Activated naive CD4-positive, alpha-beta T cell treated with Interleukin-2 at 50 U/mL for 16 hours (primary cell): ENCODE measurements around the gene SPINK1.
"Not testable (repeated sequence)": the region's sequence is repeated elsewhere in the genome, so short reads cannot be mapped to it uniquely, and the experiment has no call there.

Experiments used
- DNase-seq: peaks from one replicate; pipeline ENCODE4 v3.0.0-alpha.2; 2020

SPINK1 gene

DNA sequence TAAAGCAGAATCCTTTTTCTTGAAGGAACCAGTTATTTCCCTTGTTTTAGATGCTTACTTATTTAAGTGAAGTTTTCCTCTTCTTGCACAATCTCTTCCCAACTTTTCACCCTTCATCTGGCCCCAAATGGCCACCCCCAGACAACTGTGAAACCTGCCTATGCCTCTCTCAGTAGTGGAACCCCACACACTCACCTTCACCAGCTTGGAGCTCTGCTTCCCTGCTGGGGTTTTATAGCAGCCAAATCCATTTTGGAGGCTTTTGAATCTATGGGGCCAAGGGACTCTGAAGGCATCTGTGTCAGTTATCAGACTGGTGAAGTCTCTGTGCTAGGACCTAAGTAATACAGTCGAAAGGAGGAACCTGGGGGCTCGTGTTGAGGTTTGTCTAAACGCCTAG lies 22.9 kb upstream of the SPINK1 start:
- no peak for DNase-seq

DNA sequence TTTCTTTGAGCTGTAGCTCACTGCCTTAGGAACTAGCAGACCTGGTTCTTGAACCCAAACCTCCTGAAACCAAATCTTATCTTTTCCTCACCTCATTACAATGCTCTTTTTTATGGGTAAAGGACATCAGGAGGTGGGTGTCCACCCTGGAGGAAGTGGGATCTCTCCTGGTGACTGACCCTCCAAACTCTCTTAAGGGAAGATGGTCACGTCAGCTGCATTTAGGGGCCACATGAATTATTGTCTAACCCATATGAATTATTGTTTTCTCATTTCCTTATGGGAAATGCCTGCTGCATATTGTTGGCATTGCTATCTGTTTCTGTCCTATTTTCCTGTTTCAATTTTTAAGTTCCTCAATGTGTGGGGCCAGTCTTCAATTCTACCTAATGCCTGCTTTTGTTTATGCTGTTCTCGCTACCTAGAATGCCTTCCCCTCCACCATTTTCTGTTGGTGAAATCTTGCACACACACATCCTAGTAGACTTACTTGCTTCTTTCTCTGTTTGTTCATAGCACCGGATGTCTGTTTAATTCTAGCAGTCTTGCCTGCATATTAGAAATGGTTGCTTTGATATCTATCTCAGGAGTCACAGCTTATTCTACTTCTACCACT lies 22.0 kb upstream of the SPINK1 start:
- no peak for DNase-seq

DNA sequence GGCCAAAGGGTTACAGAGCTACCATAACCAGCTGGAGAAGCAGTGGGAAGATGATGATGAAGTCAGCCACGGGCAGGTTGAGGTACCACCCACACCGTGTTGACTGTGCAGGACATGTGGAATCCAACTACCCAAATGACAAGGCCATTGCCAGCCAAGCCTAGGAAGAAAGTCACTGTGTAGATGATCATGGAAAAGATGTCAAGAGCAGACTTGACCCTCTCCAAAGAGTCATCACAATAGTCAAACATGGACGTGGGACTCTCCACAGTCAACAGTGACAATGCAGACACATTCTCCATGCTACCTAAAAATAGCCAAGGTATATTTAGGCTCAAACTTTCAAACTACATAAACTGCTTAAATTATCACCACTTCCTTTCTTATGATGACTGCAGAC lies 20.9 kb upstream of the SPINK1 start:
- no peak for DNase-seq

DNA sequence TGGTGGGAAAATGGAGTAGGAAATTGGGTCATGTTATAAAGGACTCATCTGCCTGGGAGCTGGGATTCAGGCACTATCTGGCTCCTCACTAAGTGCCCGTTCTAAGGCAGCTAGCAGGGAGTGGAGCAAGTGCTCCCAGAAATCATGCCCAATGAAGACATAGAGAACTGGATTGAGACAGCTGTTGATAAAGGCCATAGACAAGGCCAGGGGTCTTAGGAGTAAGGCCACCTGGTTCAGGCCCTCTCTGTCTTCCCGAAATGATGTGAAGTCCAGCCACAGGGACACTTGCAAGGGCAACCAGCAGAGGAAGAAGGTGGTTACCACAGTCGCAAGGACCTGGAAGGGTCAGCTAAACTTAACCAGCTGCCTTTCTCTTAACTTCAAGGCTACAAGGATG lies 20.1 kb upstream of the SPINK1 start:
- DNase-seq, result no peak

DNA sequence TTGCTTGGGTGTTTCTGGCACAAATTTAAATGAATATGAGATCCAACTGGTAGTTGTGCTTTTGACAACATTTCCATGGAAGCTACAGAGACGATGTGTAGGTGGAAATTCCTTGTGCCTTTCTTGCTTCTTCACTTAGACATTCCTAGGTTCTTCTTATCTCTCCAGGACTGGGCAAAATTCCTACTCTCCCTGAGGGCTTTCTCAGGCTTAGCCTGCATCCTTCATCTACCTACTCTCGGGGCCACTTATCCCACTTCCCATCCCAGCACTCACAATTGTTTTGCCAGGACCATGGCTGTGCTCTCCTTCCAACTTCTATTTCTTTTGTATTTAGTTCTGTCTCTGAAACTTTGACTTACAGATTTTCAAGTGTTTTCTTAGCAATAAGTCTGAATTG lies 17.8 kb upstream of the SPINK1 start:
- no peak for DNase-seq

DNA sequence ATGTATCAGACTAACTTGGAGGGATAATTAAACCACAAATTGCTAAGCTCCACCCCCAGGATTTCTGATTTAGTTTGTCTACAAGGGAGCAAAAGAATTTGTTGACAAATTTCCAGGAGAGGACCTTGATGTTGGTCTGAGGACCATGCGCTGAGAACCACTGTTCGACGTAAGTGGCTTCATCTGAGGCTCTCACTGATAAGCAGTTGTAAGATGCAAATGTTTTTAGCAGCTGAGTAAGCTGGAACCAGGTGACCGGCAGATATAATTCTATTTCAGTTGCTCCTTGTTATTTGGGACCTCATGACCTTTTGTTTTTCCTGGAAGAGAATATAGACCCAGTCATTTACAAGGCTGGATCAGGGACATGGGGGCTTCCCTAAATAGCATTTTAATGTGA lies 14.1 kb upstream of the SPINK1 start:
- DNase-seq, result no peak

DNA sequence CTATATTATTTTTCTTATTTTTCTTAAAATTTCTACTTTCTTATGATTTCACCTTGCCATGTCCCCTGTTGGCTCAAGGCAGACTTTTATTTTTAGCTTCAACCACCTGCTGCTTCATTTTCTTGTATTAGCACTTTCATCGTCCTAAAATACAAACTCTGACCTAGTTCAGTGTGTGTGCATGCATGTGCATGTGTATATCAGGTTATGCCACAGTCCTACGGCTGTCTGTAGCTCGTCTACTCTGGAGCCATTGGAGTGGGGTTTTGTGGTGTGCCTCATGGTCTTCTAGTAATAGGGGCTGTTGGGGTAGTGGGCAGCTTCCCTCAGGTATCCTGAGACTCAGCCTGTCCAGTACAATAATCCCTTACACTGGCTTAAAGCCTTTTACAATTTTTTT lies 13.4 kb upstream of the SPINK1 start:
- DNase-seq, result no peak

DNA sequence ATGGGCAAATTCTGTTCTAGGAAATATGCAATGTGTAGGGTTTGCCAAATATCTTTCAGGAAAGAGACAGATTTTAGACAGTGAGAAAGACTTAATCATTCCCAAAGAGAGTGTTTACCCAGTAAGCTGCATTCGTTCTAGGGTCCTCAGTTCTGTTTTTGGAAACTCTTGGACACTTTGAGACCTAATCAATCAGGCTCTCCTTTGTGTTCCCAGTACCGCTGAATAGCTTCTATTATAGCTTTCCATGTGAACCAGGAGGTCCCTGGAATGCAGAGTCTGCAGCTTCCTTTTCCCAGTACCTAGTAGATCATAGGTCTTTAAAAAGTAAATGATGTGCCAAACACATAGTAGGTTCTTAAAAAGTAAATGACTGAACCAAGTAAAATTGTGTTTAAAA lies 11.4 kb upstream of the SPINK1 start:
- DNase-seq, result no peak

DNA sequence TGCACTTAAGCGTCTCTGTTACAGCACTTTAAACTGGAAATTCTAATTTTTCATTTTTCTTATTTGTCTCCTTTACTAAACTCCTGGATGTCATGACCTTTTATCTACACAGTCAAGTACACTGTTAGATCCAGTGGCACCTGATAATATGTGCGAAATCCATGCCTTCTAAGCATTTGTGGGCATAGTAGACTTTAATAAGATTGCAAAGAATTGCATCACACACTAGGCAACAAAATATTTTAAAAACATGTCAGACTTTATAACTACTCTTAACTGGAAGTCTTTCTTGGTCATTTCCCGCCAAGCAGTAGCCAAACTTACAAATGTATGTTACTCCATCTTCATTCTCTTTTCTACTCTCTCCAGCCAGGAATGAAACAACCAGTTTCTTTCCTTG lies 5.0 kb upstream of the SPINK1 start:
- no peak for DNase-seq

DNA sequence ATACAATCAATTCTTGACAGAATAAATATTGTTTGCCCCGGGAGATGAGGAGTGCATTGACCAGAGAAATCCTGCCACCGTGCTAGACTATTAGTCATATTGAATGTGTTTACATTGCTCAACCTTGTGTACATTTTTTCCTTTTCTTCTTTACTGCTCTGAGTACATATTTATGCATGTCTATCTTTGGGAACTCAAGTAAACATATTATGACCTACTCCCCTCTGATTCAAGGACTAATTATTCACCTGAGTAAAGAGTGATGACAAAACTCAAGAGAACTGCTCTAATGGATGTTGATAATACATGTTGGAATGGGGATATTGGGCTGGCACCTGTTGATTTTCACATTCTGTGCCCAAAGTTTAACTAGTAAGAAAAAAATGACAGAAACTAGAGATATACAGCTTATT lies 3.9 kb upstream of the SPINK1 start:
- no peak for DNase-seq

DNA sequence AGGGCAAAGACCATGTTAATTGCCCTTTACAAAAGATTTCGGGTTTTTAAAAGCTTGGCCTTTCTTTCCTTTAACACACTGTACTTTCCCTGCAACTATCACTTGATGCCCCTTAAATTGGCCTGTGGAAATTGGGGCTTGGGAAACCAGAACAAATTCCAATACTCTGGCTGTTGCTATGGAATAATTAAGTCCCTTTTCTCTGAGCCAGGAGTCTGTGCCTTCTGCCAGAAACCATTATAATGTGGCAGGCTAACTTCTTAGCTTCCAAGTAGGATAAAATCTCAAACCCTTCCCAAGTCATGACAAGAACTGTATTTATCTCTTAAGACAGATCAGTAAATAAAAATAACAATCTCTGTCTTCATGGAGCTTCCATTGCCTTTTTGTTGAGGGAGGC lies 1.1 kb upstream of the SPINK1 start:
- no peak for DNase-seq

DNA sequence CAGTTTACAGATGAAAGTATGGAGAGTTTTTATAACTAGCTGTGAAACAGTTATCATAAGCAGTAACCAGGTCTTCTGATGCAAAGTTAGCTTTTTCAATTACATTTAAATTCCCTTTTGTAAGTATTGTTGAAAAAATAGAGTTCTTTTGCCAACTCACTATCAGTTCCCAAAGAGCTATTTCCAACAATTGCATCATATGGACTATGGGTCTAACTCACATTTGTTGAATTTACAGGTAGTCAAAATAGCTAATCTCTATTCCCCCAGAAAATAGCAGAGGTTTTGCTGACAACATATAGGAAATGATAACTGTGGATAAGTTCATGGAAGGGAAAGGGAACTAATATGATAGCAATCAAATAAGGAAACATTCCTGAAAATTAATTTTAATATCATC lies 1.4 kb downstream of the SPINK1 start:
- no peak for DNase-seq

DNA sequence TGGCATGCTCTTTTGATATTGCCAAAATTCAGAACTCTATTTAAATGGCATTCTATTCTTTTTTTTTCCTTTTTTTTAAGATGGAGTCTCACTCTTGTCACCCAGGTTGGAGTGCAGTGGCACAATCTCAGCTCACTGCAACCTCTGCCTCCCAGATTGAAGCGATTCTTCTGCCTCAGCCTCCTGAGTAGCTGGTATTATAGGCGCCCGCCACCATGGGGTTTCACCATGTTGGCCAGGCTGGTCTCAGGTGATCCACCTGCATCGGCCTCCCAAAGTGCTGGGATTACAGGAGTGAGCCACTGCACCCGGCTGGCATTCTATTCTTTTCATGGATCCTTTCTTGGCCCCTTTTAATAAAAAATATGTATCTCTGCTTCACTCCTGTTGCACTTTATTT lies 4.5 kb downstream of the SPINK1 start:
- DNase-seq, result not testable (repeated sequence)

DNA sequence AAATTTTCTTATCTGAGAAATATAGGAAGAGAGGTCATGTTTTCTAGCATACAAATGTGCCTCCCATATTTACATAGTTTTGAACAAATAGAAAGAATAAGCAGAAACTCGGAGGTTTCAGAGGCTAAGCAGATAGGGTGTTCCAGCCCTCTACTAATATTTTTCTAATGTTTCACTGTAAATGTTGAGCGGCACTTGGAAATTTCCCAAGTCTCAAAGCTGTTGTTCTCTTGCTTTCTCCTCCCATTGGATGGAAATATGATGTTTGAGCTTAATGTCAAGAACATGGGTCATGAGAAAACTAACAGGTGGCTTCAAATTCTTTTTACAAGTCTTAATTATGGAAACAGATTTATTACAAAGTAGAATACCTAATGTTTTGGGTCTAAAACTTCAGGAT lies 5.1 kb downstream of the SPINK1 start:
- DNase-seq, result no peak

DNA sequence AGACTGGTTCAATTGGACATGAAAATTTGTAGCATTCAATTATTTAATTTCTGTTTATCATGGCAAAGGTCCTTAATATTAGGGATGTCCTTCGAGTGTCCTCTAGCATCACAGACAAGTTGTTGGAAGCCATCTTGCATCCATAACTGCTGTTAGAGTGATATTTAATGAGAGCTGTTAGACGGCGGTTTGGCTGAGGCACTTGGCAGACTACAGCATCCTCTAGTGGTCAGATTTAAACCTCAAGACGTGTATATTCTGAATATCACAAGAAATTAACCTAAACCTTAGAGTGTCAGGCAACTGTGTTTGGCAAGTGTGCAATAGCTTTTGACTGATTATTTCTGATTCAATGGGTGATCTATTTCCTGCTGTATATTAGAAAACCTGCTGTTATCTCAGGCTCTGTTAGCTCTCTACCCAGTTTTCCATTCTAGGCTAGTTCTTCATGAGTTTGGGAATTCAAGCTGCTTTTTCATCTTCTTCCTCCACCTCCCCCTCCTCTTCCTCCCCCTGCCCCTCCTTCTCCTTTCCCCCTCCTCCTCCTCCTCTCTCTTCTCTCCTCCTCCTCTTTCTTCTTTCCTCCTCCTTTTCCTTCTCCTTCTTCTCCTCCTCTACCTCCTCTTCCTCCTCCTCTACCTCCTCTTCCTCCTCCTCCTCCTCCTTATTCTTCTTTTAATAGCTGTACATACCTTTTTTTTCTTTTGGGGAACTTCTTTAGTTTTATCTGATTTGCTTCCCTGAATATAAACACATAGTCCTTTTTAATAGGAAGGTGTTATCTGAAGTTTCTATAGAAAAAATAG lies 8.6 kb downstream of the SPINK1 start:
- DNase-seq, result peak; percentile 25

DNA sequence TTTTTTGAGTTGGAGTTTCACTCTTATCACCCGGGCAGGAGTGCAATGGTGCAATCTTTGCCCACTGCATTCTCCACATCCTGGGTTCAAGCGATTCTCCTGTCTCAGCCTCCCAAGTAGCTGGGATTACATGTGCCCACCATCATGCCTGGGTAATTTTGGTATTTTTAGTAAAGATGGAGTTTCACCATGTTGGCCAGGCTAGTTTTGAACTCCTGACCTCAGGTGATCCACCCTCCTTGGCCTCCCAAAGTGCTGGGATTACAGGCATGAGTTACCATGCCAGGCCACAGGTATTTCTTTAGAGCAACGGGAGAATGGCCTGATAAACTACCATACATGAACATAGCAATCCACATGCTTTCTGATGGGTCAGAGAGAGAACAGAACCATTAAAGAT lies 9.2 kb downstream of the SPINK1 start:
- DNase-seq, result not testable (repeated sequence)

DNA sequence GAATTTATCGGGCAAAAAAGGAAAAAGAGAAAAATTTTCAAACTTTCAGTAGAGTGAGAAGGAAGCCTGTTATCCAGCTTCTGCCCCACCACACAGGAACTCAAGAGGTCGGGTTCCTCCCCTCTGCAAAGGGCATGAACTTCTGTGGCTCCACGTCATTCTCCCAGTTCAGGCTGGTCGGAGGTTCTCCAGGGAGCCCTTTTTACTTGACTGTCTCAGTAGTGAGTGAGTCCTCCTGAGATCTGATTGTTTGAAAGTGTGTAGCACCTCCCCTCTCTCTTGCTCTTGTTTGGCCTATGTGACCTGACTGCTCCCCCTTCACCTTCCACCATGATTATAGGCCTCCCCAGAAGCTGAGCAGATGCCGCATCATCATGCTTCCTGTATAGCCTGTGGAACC lies 9.7 kb downstream of the SPINK1 start:
- no peak for DNase-seq

DNA sequence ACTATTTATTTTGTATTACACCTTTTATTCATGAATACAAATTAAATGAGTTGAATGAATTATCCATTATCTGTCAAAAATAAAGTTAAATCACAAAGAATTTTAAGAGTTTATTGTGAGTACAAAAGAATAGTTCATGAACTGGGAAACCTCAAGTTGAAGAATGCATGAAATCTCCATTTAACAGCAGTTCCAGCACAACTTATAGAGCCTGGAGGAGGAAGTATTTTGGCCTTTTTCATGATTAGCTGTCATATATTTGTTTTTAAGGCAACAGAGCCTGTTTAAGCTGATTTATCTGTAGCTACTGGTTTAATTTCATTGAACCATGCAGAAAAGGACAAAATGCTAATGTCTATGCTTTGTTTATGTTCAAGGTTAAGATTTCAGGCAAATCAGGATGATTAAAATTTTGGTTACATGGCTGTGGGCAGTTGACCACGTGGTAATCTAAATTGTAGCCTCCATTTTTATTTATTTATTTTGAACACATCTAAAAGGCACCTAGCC lies 12.2 kb downstream of the SPINK1 start:
- DNase-seq, result no peak

DNA sequence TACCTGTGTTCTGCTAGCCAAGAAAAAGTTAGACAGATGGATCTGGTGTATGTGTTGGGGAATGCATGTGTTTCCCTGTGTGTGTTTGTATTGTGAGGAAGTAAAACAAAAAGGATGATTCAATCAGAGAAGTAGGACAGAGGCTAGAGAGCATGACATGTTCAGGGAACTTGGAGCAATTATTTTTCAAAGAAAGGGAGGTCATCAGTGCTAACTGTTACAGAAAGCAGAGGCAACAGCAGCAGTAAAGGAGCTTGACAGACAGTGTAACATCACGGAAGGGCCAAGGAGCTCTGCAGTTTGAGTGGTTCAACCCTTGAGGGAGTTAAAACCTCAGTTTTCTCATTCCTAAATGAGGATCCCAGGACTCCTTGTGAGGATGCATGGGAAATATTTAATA lies 13.2 kb downstream of the SPINK1 start:
- no peak for DNase-seq

DNA sequence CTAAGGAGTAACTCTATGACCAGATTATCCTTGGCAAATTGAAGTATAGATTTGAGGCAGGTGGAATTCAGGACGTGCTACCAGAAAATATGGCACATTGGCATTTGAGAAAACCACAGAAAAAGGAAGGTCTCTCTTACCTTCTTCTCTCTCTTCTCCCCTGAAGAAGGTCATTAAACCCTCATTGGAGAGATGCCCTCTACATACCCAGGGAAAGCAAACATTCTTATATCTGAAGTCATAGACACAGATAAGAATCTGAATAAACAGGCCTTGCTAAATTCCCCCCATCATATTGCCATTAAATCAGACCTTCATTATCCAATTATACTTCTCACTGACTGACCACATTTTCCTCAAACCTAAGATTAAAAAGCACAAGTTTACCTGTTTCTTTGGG lies 17.8 kb downstream of the SPINK1 start:
- no peak for DNase-seq

DNA sequence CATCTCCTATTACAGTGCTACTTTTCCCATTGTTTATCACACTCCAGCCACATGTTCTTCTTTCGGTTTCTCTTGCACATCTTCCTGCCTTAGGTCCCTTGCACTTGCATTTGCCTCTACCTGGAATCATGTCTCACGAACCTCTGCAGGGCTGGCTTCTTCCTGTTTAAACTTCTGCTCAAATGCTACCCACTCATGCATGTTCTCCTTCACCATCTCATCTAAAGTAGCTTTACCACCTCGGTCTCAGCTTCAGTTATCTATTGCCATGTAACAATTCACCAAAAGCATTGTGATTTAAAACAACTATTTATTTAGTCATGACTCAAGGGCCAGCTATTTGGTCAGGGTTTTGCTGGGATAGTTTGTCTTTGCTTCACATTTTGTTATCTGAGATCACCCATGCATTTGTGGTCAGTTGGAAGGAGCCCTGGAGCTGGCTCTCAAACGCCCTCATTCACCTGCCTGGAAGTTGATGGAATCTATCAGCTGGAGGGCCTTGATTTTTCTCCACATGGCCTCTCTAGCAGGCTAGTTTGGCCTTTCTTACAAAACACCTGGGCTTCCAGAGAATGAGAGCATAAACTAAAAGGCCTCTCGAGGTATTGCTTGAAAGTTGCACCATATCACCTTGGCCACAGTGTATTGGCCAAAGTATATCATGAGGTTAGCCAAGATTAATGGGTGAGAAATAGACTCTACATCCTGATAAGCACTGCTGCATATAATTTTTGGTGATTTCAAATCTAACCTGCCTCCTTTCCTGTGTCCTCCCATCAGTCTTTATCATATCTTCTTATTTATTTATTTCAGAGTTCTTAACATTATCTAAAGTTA lies 21.4 kb downstream of the SPINK1 start:
- no peak for DNase-seq

DNA sequence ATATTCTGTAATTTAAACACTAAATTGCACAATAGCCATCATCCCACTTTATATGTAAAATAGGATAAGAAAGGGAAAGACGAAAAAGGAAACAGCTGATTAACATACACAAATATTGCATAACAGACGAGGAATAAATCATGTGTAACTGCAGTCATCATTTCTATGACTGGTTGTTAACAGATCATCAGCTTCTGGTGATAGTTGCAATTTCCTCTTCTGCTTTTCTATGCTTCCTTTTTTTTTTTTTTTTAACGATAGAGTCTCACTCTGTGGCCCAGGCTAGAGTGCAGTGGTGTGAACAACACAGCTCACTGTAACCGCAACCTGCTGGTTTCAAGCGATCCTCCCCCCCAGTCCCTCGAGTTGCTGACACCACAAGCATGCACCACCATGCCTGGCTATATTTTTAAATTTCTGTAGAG lies 26.4 kb downstream of the SPINK1 start:
- DNase-seq, result peak; percentile 41

DNA sequence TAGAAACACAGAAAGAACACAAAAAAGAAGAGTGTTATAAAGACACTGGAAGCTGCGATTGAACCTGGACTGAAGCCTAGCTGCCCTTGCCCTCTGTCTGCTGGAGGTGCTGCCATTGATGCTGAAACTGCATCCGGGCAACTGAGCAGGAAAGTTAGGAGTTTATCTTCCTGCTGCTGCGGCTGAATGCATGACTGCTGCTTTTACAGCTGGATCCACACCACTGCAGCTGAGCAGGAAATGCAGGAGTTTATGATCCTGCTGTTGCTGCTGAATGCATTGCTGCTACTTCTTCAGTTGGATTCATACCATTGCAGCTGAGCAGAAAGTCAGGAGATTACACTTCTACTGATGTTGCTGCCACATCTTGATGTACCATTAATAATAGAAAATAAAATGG lies 27.1 kb downstream of the SPINK1 start:
- DNase-seq, result no peak

DNA sequence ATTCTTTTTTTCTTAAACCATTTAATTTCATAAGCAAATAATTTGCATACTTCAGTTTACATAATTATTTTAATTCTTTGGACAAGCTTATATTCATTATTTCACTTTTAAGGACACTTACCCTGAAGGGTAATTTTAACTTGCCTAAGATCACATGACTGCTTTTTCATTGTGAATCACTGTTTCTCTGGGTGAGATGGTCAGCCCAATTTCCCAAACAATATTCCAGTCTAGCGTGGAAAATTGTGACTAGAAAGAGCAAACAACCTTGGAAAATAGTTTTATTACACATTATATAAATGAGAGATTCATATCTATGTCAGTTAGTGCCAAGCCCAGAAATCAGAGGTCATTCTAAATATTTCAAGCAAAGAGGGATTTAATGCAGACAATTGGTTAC lies 27.5 kb downstream of the SPINK1 start:
- no peak for DNase-seq
